Osteoblast (primary cell): ENCODE results near the gene NEU1. TPM values are rescaled to one million over a fixed set of nuclear protein-coding genes. Genes with fewer than 3 reads are reported as not detected.

Experiments used
- DNase-seq: peaks from one replicate; pipeline ENCODE4 v3.0.0; 2011; ENCODE audit warnings: low spot score, mixed read lengths; ENCODE audit not compliant: insufficient read length; ENCODE audit errors: missing footprints
- H2AFZ ChIP-seq: 2 replicates; pipeline ENCODE4 v1.6.0; 2011; ENCODE audit warnings: mild to moderate bottlenecking, low read length
- H3K27ac ChIP-seq: 2 replicates; pipeline ENCODE4 v1.5.1; 2011; ENCODE audit warnings: mild to moderate bottlenecking, low read depth, low read length, moderate library complexity
- H3K27me3 ChIP-seq: 2 replicates; pipeline ENCODE4 v1.6.0; 2012; ENCODE audit warnings: mild to moderate bottlenecking, control low read depth, inconsistent platforms, low read length, moderate library complexity; ENCODE audit not compliant: insufficient read depth
- H3K36me3 ChIP-seq: 2 replicates; pipeline ENCODE4 v1.5.1; 2011; ENCODE audit warnings: mild to moderate bottlenecking, low read length, control low read depth, moderate library complexity; ENCODE audit not compliant: insufficient read depth
- H3K4me1 ChIP-seq: 2 replicates; pipeline ENCODE4 v1.5.1; 2011; ENCODE audit warnings: mild to moderate bottlenecking, low read length, control low read depth, moderate library complexity; ENCODE audit not compliant: insufficient read depth
- H3K4me2 ChIP-seq: 2 replicates; pipeline ENCODE4 v1.6.0; 2011; ENCODE audit warnings: mild to moderate bottlenecking, low read length; ENCODE audit not compliant: insufficient read depth
- H3K4me3 ChIP-seq: fragments of 200-600 bp; sonication (generic); 3 replicates; pipeline ENCODE4 v1.5.1; 2012; ENCODE audit warnings: mild to moderate bottlenecking, low read length, inconsistent platforms; ENCODE audit not compliant: insufficient read depth
- H3K79me2 ChIP-seq: 2 replicates; pipeline ENCODE4 v1.6.0; 2012; ENCODE audit warnings: mild to moderate bottlenecking, low read length, control low read depth, inconsistent platforms; ENCODE audit not compliant: insufficient read depth
- H3K9me3 ChIP-seq: 2 replicates; pipeline ENCODE4 v1.5.1; 2011; ENCODE audit warnings: low read depth, low read length, control low read depth
- H4K20me1 ChIP-seq: 2 replicates; pipeline ENCODE4 v1.6.0; 2012; ENCODE audit warnings: mild to moderate bottlenecking, low read length, control low read depth; ENCODE audit not compliant: insufficient read depth
- total RNA-seq: library from RNA; depleted of rRNA; stranded (reverse); fragments of >200 nt; gene quantifications from 2 replicates; pipeline ENCODE4 v1.2.3, GENCODE V29; 2012
- TF ChIP-seq, protein P1 (sequence below): IDR thresholded peaks from 2 replicates; pipeline ENCODE4 v1.5.1; 2011; ENCODE audit warnings: mild to moderate bottlenecking, low read depth, low read length, moderate library complexity; ENCODE audit errors: extremely low read depth

NEU1 gene
- total RNA-seq, 1 donor = 117 TPM

- TF ChIP-seq, protein P1, sequence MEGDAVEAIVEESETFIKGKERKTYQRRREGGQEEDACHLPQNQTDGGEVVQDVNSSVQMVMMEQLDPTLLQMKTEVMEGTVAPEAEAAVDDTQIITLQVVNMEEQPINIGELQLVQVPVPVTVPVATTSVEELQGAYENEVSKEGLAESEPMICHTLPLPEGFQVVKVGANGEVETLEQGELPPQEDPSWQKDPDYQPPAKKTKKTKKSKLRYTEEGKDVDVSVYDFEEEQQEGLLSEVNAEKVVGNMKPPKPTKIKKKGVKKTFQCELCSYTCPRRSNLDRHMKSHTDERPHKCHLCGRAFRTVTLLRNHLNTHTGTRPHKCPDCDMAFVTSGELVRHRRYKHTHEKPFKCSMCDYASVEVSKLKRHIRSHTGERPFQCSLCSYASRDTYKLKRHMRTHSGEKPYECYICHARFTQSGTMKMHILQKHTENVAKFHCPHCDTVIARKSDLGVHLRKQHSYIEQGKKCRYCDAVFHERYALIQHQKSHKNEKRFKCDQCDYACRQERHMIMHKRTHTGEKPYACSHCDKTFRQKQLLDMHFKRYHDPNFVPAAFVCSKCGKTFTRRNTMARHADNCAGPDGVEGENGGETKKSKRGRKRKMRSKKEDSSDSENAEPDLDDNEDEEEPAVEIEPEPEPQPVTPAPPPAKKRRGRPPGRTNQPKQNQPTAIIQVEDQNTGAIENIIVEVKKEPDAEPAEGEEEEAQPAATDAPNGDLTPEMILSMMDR = no peak
- DNase-seq = no peak
- H3K9me3 ChIP-seq = no peaks in the 10 kb centered on the region
Observed at GRCh38 chr6:31903957-31904356, 41.3 kb upstream of the NEU1 start.

GRCh38 chr6:31901953-31902643 is 39.5 kb upstream of the NEU1 start, which contains the start of gene ZBTB12:
ZBTB12 (minus strand) TSS chr6:31902086; CDS start chr6:31901305, 781 bp downstream.
- H3K36me3 ChIP-seq = no peaks in the 10 kb centered on the region

More at GRCh38 chr6:31903957-31904356, 41.3 kb upstream of the NEU1 start:
- Histone ChIP-seq H3K4me2 (no peak overlapping the region), H3K4me3 (no peak overlapping the region), H2AFZ (no peak overlapping the region), H3K4me1 (peaks cover 26% of the 10 kb centered on the region), H3K79me2 (no peaks in the 10 kb centered on the region), H4K20me1 (no peaks in the 10 kb centered on the region), H3K27me3 (peaks cover 3% of the 10 kb centered on the region), H3K36me3 (no peaks in the 10 kb centered on the region), H3K27ac (no peak overlapping the region)

DNA sequence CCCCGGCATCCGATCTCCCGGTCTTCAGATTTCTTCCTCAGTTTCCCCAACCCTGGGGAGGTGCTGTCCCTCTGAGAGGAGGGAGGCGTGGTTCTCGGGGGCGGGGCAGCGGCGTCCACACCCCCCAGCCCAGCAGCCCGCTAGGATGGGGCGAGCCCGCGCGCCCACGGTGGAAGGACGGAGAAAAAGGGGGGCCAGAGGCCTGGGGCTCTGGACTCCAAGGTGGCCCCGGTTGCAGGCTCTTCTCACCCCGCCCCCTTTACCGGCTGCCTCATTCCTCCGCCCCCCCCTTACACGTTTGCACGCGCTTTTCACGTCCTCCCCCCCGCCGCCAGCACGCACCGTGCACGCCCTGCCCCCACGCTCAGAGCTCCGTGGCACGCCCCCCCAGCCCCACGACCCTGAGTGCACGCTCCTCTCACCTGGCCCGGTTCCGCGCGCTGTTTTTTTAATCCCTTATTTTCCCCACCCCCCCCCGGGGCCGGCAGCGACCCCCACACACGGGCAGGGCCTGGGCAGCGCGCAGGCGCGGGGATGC is 38.9 kb upstream of the NEU1 start:
- Histone ChIP-seq H3K4me1 (peaks cover 20% of the 10 kb centered on the region), H3K27ac (no peak overlapping the region), H3K36me3 (no peaks in the 10 kb centered on the region), H3K4me2 (peak overlapping the region; percentile 88), H3K9me3 (no peaks in the 10 kb centered on the region), H4K20me1 (no peaks in the 10 kb centered on the region), H2AFZ (peak overlapping the region; percentile 35), H3K4me3 (peak overlapping the region; percentile 82), H3K27me3 (peaks cover 3% of the 10 kb centered on the region), H3K79me2 (peaks cover 11% of the 10 kb centered on the region)
- TF ChIP-seq, protein P1 = no peak
- peak; percentile 96 for DNase-seq

More at GRCh38 chr6:31901953-31902643, 39.5 kb upstream of the NEU1 start, which contains the start of gene ZBTB12:
- Histone ChIP-seq H3K27me3 (peaks cover 3% of the 10 kb centered on the region), H3K4me2 (peak within 1 kb of the TSS; percentile 88), H3K4me1 (peaks cover 22% of the 10 kb centered on the region), H4K20me1 (no peaks in the 10 kb centered on the region), H2AFZ (peak within 1 kb of the TSS; percentile 84), H3K79me2 (peaks cover 11% of the 10 kb centered on the region), H3K27ac (peak within 1 kb of the TSS; percentile 69), H3K9me3 (no peaks in the 10 kb centered on the region), H3K4me3 (peak within 1 kb of the TSS; percentile 82)
- TF ChIP-seq, protein P1 = no peak
- peak; percentile 98 for DNase-seq

DNA sequence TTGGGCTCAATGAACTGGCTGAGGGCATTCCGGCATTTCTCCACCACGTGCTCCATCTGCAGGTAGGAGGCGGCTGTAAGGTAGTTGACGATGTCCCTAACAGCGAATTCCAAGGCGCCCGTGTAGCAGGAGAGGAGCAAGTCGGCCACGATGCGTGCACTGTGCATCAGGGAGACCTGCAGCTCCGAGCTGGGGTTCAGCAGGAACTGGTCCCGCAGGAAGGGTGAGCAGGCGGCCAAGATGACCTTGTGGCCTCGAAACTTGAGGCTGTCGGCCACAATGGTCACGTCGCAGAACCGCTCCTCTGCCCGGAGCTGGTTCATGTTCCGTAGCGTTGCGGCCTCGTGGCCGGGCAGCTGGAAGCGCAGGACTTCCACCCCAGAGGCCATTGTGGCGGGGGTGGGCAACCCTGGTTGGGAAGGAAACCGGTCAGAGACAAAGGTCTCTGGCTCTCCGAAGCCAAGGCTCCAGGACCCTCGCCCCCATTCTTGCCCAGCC is 38.3 kb upstream of the NEU1 start:
- no peaks in the 10 kb centered on the region for H3K36me3 ChIP-seq
- H3K9me3 ChIP-seq = no peaks in the 10 kb centered on the region
- H3K27me3 ChIP-seq = peaks cover 3% of the 10 kb centered on the region
- TF ChIP-seq, protein P1 = no peak
- no peak for DNase-seq
- H2AFZ ChIP-seq = peak overlapping the region; percentile 35
- H3K79me2 ChIP-seq = peaks cover 13% of the 10 kb centered on the region
- peak overlapping the region; percentile 88 for H3K4me2 ChIP-seq
- H4K20me1 ChIP-seq = no peaks in the 10 kb centered on the region
- no peak overlapping the region for H3K27ac ChIP-seq
- peak overlapping the region; percentile 82 for H3K4me3 ChIP-seq
- H3K4me1 ChIP-seq = peaks cover 20% of the 10 kb centered on the region
